ENCODE data around the gene TBC1D22A.

GRCh38 chr22:47209040-47209514 is 446.6 kb downstream of the TBC1D22A start:
- TF ChIP-seq POLR2A (IDR thresholded peaks at IDR 0.05; ENCODE audit: low read length) (no peak), GATA1 (IDR thresholded peaks at IDR 0.05; ENCODE audit: low read depth, low read length) (no peak)
